ENCODE data around the gene SESTD1.

DNA sequence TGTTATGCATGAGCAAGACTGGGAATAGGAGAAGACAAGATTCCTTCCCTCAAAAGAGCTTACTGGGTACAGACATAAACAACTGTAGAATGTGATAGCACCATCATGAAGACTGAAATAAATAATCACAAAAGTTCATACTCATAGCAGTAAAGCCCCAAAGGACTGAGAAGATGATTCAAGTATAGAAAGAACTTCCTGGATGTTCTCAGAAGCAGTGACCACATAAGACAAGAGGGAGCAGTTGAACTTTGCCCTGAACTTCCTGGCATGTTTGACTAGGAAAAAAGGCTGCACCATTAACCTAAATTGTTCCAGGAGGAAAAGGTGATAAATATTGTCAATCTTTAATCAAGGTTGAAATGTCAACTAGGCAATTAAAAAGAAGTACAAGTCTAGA is 156.9 kb downstream of the SESTD1 start:
- TF ChIP-seq, protein P1, sequence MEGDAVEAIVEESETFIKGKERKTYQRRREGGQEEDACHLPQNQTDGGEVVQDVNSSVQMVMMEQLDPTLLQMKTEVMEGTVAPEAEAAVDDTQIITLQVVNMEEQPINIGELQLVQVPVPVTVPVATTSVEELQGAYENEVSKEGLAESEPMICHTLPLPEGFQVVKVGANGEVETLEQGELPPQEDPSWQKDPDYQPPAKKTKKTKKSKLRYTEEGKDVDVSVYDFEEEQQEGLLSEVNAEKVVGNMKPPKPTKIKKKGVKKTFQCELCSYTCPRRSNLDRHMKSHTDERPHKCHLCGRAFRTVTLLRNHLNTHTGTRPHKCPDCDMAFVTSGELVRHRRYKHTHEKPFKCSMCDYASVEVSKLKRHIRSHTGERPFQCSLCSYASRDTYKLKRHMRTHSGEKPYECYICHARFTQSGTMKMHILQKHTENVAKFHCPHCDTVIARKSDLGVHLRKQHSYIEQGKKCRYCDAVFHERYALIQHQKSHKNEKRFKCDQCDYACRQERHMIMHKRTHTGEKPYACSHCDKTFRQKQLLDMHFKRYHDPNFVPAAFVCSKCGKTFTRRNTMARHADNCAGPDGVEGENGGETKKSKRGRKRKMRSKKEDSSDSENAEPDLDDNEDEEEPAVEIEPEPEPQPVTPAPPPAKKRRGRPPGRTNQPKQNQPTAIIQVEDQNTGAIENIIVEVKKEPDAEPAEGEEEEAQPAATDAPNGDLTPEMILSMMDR (IDR thresholded peaks at IDR 0.05) = no peak
- TF ChIP-seq POLR2A (IDR thresholded peaks at IDR 0.05) = no peak
